ENCODE data around the gene ARL3.

ARL3 gene

DNA sequence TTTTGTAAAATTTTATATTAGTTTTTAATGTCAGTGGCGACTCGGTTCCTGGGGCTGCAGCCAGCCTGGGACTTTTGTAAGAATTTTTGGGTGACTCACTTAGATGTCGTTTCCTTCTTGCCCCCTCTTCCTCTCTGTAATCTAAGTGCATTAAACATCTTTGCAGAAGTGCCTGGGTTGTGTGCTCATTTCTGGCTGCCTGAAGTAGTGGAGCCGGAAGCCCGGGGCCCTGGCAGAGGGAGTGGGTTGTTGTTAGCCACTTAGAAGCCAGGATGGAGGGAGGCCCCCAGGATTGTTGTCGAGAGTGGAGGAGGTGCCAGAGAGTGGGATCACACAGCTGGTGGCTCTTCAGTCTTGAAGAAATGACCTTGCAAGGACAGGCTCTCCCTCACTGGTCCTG, 80.9 kb downstream of the ARL3 start:
- DNase-seq = no peak

DNA sequence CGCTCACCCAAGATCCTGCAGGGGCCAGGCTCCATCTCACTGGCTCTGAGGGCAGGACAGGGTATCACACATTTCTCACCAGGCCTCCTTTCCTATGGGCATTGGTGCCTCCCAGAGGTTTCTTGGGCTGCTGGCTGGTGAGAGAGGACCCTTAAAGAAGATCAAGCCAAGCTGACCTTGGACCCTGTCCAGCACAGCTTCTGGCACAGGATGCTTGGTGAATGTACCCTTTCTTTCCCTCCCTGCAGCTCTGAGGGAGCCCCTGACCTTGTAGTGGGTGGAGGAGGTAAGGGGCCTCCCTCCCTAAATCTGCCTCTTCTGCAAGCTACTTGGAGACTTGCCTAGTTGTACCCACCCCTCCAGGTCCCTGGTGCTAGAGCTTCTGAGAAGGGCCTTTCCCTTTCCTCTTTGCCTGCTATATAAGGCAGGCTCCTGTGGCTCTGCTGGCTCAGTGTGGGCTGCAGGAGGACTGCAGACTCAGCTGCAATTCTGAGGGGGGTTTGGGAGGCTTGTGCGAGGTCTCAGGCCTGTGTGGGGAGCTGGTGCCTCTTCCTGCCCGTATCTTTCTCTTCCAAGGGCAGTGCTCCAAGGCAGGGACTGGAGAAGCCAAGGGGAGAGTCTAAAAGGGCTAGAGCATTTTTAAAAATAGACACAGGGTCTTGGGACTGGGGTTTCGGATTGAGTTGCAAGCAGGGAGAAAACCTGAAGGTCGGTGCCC, 81.6 kb downstream of the ARL3 start:
- no peak for DNase-seq

DNA sequence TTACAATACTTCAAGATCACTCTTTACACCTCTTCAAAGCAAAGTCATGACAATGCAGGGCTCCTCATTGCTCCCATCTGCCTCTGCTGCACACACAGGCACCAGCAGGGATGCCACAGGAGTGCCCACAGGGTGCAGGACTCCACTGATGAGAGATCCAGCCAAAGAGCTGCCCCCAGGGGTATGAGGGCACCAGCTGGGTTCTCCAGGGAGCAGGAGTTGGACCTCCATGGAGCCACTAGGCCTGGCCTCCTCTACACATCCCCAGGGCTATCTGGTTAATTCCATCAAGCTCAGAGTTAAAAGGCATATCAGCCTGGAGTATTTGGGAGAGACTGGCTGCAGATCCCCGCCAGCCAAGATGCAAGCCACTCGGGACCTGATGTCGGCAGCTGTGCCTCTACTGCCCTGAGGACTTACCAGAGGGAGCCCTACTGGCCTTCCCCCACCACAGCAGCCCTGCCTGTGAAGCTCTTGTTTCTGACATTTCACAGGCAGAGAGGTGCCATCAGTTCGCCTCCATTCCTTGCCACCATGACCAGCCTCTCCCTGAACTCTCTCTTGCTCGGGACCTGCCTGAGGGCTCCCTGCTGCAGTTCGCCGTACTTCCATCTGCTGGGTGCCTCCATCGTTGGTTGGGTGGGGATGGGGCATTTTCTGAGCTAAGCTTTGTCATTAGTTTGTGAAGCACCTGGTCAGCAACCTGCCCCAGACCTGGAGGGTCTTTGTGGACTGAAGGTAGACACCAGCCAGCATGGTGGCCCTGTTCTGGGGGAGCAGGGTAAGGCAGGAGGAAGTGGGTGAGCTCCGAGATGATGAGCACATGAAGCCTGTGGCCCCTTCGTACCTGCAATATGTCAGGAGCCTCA, 82.4 kb downstream of the ARL3 start:
- DNase-seq = no peak

DNA sequence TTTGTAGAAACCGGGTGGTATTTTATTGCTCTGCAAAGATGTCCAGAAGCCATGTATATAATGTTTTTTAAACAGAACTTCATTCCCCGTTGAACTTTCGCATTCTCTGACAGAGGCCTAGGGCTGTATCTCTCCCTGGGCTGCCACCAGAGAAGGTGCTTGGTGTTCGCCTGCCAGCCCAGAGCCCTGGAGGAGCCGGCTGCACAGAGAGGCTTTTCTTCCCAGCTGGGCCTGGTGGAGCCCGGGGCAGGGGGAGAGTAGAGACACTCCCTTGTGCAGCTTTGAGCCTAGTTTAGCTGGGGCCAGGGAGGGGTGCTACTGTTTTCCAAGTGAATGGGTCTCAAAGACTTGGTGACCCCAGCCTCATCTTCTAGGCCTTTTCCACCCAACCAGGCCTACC, 83.5 kb downstream of the ARL3 start:
- DNase-seq = no peak

DNA sequence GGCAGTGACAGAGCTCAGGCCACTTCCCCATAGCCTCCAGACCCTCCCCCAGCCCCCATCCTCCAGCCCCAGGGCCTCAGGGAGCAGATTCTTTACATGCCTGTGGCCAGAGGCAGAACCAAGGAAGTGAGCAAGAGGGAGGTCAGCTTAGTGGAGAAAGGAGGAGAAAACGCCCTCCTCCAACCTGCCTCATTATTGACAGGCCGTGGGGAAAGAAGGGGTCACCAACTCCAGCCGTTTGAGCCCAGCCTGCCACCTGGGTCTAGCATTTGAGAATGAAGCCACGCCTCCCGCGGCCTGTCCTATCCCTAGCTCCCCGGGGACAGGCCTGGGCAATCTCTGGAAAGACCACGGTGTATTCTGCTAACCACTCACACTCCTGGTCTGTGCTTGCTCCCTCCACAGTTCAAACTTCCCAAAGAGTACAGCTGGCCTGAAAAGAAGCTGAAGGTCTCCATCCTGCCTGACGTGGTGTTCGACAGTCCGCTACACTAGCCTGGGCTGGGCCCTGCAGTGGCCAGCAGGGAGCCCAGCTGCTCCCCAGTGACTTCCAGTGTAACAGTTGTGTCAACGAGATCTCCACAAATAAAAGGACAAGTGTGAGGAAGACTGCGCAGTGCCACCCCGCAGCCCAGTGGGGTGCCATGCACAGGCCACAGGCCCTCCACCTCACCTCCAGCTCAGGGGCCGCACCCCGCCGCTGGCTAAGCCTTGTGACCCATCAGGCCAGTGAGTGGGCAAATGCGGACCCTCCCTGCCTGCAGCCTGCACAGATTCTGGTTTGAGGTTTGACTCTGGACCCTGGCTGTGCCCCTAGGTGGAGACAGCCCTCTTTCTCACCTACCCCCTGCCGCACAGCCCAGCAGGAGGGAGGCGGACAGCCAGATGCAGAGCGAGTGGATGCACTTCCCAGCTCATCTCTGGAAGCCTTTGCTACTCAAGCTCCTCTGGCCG, 84.3 kb downstream of the ARL3 start:
- no peak for DNase-seq

DNA sequence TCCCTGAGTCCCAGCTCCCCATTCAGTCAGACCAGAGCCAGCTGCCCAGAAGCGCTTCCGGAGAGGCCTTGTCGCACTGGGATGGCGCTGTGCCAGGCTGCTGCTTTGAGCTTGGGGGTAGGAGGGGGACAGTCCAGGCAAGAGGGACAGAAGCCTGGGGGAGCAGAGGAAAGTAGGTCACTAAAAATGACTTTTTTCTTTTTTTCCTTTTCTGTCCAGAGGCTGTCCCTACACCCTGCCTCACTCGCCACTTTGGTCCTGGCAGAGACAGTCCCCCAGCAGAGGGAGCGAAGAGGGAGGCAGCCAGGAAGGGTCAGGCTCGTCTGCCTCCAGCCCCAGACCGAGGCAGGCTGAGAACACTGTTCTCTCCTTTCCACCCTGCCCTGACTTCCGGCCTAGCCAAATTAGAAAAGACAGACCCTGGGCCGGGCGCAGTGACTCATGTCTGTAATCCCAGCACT, 85.7 kb downstream of the ARL3 start:
- peak; percentile 72 to 91 for DNase-seq

DNA sequence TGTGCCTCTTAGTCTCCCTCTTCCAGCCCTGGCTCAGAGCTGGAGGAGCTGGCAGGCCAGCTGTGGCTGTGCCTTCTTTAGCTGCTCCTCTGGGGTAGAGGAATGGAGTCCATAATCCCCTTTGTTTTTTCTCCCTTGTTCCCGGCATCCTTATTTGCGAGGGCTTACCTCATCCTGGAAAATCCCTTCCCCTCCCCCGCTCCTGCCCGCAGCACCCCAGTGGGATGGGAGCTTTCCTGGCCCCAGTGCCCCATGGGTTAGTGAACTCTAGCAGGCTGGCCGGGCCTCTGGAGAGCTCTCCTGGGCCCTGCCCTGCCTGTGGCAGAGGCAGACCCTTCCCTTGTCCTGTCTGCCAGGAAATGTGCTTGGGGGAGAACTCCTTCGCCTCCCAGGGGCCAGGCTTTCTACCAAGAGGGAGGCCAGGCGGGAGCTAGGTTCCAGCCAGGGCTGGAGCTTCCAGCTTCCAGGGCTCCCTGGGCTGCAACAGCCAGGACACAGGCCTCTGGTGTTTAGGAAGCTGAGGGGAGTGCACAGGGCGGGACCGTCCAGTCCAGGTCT, 86.4 kb downstream of the ARL3 start:
- peak; percentile 19 to 32 for DNase-seq

DNA sequence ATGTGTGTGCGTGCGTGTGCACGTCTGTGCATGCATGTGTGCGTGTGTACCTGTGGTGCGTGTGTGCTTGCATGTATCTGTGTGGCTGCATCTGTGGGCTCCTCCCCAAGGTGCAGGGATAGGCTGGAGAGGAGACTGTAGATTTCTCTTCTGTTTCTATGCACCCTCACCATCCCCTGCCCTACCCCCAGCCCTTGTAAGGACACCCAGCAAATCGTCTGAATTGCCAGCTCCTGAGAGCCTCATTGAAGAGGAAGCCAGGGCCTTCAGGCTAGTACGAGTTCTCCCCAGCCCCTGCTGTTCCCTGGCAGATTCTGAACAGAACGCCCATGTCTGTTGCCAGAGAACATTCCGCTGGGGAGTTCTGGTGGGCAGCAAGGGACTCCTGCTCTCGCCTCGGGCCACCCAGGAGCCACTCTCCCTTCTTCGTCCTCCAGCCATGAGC, 86.9 kb downstream of the ARL3 start:
- peak; percentile 18 to 30 for DNase-seq

DNA sequence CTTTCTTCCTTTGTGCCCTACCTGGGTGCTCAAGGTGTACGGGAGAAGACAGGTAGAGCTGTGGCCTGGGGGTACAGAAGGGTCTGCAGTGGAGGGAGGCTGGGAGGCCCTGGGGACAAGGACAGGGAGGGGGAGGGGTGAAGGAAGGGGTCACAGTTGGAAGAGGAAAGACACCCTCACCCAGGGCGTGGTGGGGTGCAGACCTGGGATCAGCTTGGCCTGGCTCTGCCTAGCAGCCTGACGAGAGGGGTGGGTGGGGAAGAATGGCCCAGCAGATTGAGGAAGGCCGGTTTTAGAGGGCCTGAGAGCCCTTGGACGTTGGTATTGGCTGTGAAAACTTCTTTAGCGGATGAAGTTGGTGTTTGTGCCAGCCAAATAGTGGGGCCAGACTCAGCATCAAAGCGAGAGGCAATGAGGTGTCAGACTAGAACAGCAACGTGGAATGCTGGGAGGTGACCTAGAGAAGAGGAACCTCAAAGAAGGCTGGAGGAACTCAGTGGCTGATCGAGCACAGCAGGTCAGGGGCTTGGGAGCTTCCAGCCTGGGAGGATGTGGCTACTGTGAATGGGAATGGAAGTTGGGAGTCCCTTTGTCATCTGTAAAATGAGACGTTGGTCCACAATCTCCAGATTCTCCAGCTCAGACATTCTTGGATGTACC, 88.0 kb downstream of the ARL3 start:
- no peak for DNase-seq

DNA sequence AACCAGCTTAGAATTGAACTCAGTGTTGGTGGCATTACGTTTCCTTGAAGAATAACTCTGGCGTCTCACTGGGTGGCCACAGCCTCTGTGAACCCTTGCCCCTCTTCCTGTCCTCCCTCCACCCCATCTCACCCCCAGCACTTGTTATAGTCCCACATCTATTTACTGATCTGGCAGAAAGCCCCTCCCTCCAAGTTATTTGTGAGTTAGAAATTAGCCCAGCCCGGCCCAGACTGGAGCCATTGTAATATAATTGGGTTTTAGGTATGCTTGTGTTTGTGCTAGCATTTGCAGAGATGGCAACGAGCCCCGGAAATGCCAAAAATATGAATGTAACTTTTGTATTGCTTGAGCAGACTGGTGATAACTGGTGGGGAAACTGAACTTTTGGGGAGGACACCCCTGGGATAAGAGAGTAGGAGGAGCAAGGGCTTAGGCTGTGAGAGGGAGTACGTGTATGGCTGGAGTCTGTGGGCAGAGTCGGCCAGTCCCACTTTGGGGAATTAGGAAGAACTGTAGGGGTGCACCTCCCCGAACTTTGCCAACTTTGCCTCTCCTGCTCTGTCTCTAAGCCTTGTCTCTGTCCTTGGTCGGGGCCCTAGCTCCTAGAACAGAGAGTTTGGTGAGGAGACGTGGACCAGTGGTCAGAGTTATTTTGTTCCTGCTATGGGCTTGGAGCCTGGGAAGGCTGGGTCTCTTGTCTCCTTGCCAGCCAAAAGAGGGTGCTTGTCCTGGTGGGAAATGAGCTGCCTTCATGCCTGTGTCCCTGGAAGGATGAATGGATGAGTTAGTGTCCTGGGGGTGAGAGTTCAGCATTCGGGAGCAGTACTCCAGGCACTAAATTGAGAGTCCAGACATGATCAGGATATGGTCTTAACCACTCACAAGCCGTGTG, 89.2 kb downstream of the ARL3 start:
- DNase-seq = no peak

DNA sequence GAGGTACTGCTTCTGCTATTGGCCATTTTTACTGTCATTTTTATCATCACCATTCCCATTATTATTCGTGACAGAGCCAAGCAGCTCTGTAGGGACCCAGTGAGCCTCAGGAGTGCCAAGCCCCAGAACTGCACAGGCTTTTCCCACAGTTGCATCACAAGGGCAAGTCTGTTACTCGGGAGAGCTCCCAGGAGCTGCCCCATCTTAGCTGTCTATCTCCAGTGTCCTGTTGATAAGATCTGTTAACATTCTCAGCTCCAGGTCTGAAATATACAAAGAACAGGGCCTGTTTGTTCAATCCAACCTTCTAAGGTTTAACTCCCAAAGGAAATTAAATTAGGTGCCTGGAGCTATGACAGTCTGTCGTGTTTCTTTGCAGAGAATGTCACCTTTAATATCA, 90.1 kb downstream of the ARL3 start:
- DNase-seq = no peak

Data from SHP77 (cell line).